Spleen (tissue), 7 donors: ENCODE data around the gene MYO10.

Source experiments
- CTCF ChIP-seq, 11 experiments: fragments of 200-600 bp in 7 of 11; fragments of 450-650 bp in 4 of 11; sonication (generic) in 4 of 11; IDR thresholded peaks in 8 of 11; conservative IDR thresholded peaks in 3 of 11; 1 replicate in 7 of 11; 2 replicates in 4 of 11; pipeline versions ENCODE4 v1.4.0 to v1.8.0; 2016 to 2021; ENCODE audit warnings: antibody characterized with exemption in 11 of 11, inconsistent platforms in 4 of 11, mild to moderate bottlenecking in 1 of 11
- POLR2A ChIP-seq, 3 donors: fragments of 450-650 bp; IDR thresholded peaks; one replicate each; pipeline ENCODE4 v1.5.1; 2017; ENCODE audit warnings: antibody characterized with exemption in 3 of 3, mild to moderate bottlenecking in 1 of 3
- POLR2AphosphoS5 ChIP-seq, 3 donors: sonication (generic); formaldehyde crosslinking; IDR thresholded peaks; one replicate each; pipeline ENCODE4 v1.5.1; 2017; ENCODE audit warnings: antibody characterized with exemption in 3 of 3
- donor health status: DM: no; HTN: no; CAD: no; lungs with moderate emphysema.
- donor health status: DM: no; HTN: no; CAD: no.
- donor health status: DM: no; HTN: no; CAD: no.

DNA sequence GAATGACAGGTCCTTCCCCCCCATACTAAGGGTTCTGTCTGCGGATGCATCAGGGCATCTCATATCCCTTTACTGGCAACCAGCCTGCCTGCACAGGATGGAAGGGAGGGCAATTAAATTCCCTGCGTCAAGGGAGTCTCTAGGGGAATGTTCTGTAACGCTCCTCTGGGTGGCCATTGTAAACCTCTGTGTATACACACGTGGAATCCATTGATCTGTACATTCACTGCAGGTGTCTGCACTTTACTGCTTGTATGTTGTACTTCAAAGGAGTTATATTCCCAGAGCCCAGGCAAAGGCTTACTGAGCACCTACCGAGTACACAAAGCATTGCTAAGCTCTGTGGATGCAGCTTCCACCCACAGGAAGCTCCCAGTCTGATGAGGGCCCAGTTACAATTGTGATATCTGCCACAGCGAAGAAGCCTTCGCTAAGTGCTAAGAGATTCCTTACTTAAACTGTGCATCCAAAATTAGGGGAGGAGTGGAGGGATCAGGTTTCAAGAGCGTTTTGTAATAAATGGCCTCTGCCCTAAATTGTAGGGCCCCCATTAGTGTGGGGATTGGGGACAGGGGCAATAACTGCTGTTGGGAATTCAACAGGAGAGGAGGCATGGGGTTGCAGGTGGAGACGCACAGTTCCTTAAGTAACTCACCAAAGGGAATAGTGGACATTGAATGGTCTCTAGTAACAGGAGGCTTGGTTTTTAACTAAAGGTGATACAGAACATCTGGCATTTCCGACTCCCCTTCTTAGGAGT is 317.8 kb downstream of the MYO10 start:
- TF ChIP-seq CTCF (IDR thresholded peaks at IDR 0.05 in 8 of 11, conservative IDR thresholded peaks at IDR 0.05 in 3 of 11) (no peak), POLR2A (IDR thresholded peaks at IDR 0.05) (no peak), POLR2AphosphoS5 (IDR thresholded peaks at IDR 0.05) (no peak)
